K562 (cell line): ENCODE measurements around the gene ADD1. TPM values are rescaled to one million over a fixed set of nuclear protein-coding genes. Genes with fewer than 3 reads are reported as not detected.

ENCODE experiments used
- ATAC-seq: fragments of 200-7000 bp; cut with Tn5 transposase; 3 replicates; pipeline ENCODE4 v1.9.1; 2020; ENCODE audit warnings: moderate library complexity
- BruUV-seq: library from RNA; stranded (reverse); fragments of 400-500 nt; replicated peaks from 2 replicates; lab custom pipeline; 2021; lab: Mats Ljungman, UMichigan
- CTCF ChIA-PET: fragments of 300-600 bp; formaldehyde crosslinking; extraction: SDS; loops from one replicate; lab custom pipeline; 2021; ENCODE audit warnings: low intra/inter-chr PET ratio; lab: Yijun Ruan, JAX
- POLR2A ChIA-PET: fragments of 300-600, 350-650 bp; sonication (Branson Sonifier 250); formaldehyde crosslinking; extraction: SDS; loops from one replicate; lab custom pipeline; 2021; ENCODE audit warnings: antibody characterized with exemption, inconsistent platforms; lab: Yijun Ruan, JAX
- DNase-seq, 4 experiments: peaks; one replicate each; pipeline versions ENCODE4 v3.0.0 to v3.0.0-alpha.2; 2011 to 2018; ENCODE audit warnings: low spot score in 3 of 4, mixed read lengths in 3 of 4; ENCODE audit errors: extremely low read depth in 1 of 4
- FAIRE-seq: peaks from 2 replicates; lab custom pipeline; 2011; peaks lifted over from hg19 to GRCh38; lab: Jason Lieb, UNC
- H2AFZ ChIP-seq: 2 replicates; pipeline ENCODE4 v1.6.0; 2011; ENCODE audit warnings: low read depth, low read length, control low read depth, inconsistent platforms
- H3K27ac ChIP-seq: fragments of 200-600 bp; 3 replicates; pipeline ENCODE4 v1.8.0; 2011; ENCODE audit warnings: low read depth, mild to moderate bottlenecking, control low read depth, inconsistent platforms, low read length, moderate library complexity, mixed read lengths; ENCODE audit errors: extremely low read depth
- H3K27me3 ChIP-seq, 2 experiments: fragments of 300-600 bp in 1 of 2; 2 replicates in 1 of 2; 3 replicates in 1 of 2; pipeline versions ENCODE4 v1.6.0 to v1.8.0; 2011; ENCODE audit warnings: inconsistent platforms in 2 of 2, low read length in 2 of 2, mild to moderate bottlenecking in 1 of 2, mixed read lengths in 1 of 2, moderate library complexity in 1 of 2; ENCODE audit not compliant: control insufficient read depth in 2 of 2, insufficient read depth in 2 of 2
- H3K36me3 ChIP-seq: fragments of 300-600 bp; 3 replicates; pipeline ENCODE4 v1.8.0; 2011; ENCODE audit warnings: mild to moderate bottlenecking, low read length, inconsistent platforms; ENCODE audit not compliant: control insufficient read depth, insufficient read depth
- H3K4me1 ChIP-seq, 2 experiments: fragments of 200-600 bp in 1 of 2; replicated peaks in 1 of 2; 2 replicates in 1 of 2; 3 replicates in 1 of 2; pipeline versions ENCODE4 v1.5.1 to v1.8.0; 2011; ENCODE audit warnings: inconsistent platforms in 2 of 2, low read length in 2 of 2, mild to moderate bottlenecking in 1 of 2, mixed read lengths in 1 of 2, moderate library complexity in 1 of 2; ENCODE audit not compliant: control insufficient read depth in 2 of 2, insufficient read depth in 2 of 2
- H3K4me2 ChIP-seq: 2 replicates; pipeline ENCODE4 v1.6.1; 2011; ENCODE audit warnings: low read length, control low read depth, inconsistent platforms, mixed read lengths; ENCODE audit not compliant: insufficient read depth
- H3K4me3 ChIP-seq: fragments of 200-600 bp; sonication (generic), shearing (Covaris generic); 2 replicates; pipeline ENCODE4 v1.5.1; 2016; ENCODE audit warnings: control low read depth, inconsistent platforms
- H3K79me2 ChIP-seq: fragments of 200-600 bp; 3 replicates; pipeline ENCODE4 v1.8.0; 2011; ENCODE audit warnings: low read length, inconsistent platforms; ENCODE audit not compliant: control insufficient read depth, insufficient read depth
- H3K9ac ChIP-seq, 2 experiments: 2 replicates each; pipeline versions ENCODE4 v1.6.0 to v1.6.1; 2011; ENCODE audit warnings: low read depth in 2 of 2, low read length in 2 of 2, control low read depth in 1 of 2, inconsistent platforms in 1 of 2, mild to moderate bottlenecking in 1 of 2, mixed read lengths in 1 of 2; ENCODE audit not compliant: insufficient read depth in 1 of 2
- H3K9me1 ChIP-seq: one replicate; pipeline ENCODE4 v1.6.0; 2011; ENCODE audit warnings: inconsistent platforms, mild to moderate bottlenecking, low read length, moderate library complexity; ENCODE audit not compliant: control insufficient read depth, insufficient read depth
- H3K9me3 ChIP-seq: replicated peaks from 2 replicates; pipeline ENCODE4 v1.5.1; 2011; ENCODE audit warnings: low read depth, low read length, inconsistent platforms; ENCODE audit not compliant: control insufficient read depth, insufficient read depth
- H4K20me1 ChIP-seq: replicated peaks from 2 replicates; pipeline ENCODE4 v1.6.1; 2011; ENCODE audit warnings: low read length, inconsistent platforms, mixed read lengths; ENCODE audit not compliant: control insufficient read depth, insufficient read depth
- BRF2 ChIP-seq: IDR thresholded peaks from 3 replicates; pipeline ENCODE4 v1.6.1; 2011; ENCODE audit warnings: borderline replicate concordance, mild to moderate bottlenecking; ENCODE audit not compliant: insufficient read length, insufficient read depth
- MYBL2 ChIP-seq, 2 experiments: fragments of 450-650 bp in 1 of 2; sonication (generic) in 1 of 2; formaldehyde crosslinking in 1 of 2; IDR thresholded peaks; 2 replicates each; pipeline versions ENCODE4 v1.6.1 to v1.8.1; 2017 to 2022; ENCODE audit warnings: borderline replicate concordance in 1 of 2, inconsistent platforms in 1 of 2, low read depth in 1 of 2, mild to moderate bottlenecking in 1 of 2, missing genetic modification reagents in 1 of 2, moderate library complexity in 1 of 2
- PCBP1 ChIP-seq: fragments of 200-400 bp; formaldehyde crosslinking; IDR thresholded peaks from 2 replicates; pipeline ENCODE4 v1.6.1; 2018; ENCODE audit warnings: mild to moderate bottlenecking, low read depth, low read length; ENCODE audit not compliant: poor library complexity, severe bottlenecking
- PHF8 ChIP-seq: fragments of 200-600 bp; sonication (generic); IDR thresholded peaks from 2 replicates; pipeline ENCODE4 v1.6.1; 2012; ENCODE audit warnings: mixed run types, mild to moderate bottlenecking, inconsistent platforms, low read length, moderate library complexity, borderline replicate concordance
- POLR2G ChIP-seq: fragments of 200-400 bp; formaldehyde crosslinking; IDR thresholded peaks from 2 replicates; pipeline ENCODE4 v1.6.1; 2017; ENCODE audit warnings: low read depth, mild to moderate bottlenecking, antibody characterized with exemption, low read length, moderate library complexity
- RBFOX2 ChIP-seq: fragments of 200-400 bp; formaldehyde crosslinking; IDR thresholded peaks from 2 replicates; pipeline ENCODE4 v1.6.1; 2017; ENCODE audit warnings: low read depth, mild to moderate bottlenecking, low read length, moderate library complexity
- RBM22 ChIP-seq: fragments of 200-400 bp; formaldehyde crosslinking; IDR thresholded peaks from 2 replicates; pipeline ENCODE4 v1.6.1; 2018; ENCODE audit warnings: low read length, low read depth; ENCODE audit not compliant: poor library complexity, severe bottlenecking
- WGBS: fragments of 100-300 bp; shearing (Covaris generic); methylation state at CpG from one replicate; pipeline ENCODE4 v1.1.6; 2016; ENCODE audit warnings: low coverage, mixed read lengths; ENCODE audit not compliant: insufficient coverage; ENCODE audit errors: missing lambda C conversion rate; 5-methylcytosine and 5-hydroxymethylcytosine counted together
- in situ Hi-C: fragments of 300-500 bp; cut with MboI; formaldehyde crosslinking; loops from 4 replicates; pipeline ENCODE4 v1.15.0; 2018; ENCODE audit warnings: inconsistent platforms, mixed read lengths
- intact Hi-C: fragments of 100-400 bp; cut with micrococcal nuclease; formaldehyde crosslinking; loops from 2 replicates; pipeline ENCODE4 v1.14.2; 2022
- polyA plus RNA-seq, 8 experiments: library from polyadenylated mRNA; depleted of rRNA in 4 of 8; stranded (reverse) in 5 of 8; unstranded in 3 of 8; fragments of >200 nt; fragmentation: Nextera tagmentation in 2 of 8; fragmentation: Illumina TruSeq in 1 of 8; extraction: Ambion mirVana in 2 of 8; extraction: Trizol in 1 of 8; gene quantifications; 2 replicates each; pipeline versions ENCODE4 v1.2.1 to v1.2.3, GENCODE V29; 2011 to 2014; ENCODE audit warnings: inconsistent platforms in 1 of 8, missing spikeins in 1 of 8
- total RNA-seq, 7 experiments: library from RNA; depleted of rRNA in 6 of 7; stranded (reverse); fragments of >200 nt in 6 of 7; fragmentation: Illumina TruSeq in 2 of 7; extraction: Trizol in 2 of 7; gene quantifications; 2 replicates each; pipeline versions ENCODE4 v1.2.1 to v1.2.3, GENCODE V29; 2011 to 2021; ENCODE audit warnings: low replicate concordance in 1 of 7

ADD1 gene
- total and polyA plus RNA-seq, 9 of the 15 experiments (the other 6 are each of a cell fraction or from before 2014, with no cell fraction given), result 17.5 to 153 (median 74.0) TPM

- Histone ChIP-seq H2AFZ (no peak overlapping the region), H3K4me1 (peaks cover 17 to 64% of the 10 kb centered on the region in 2 experiments; a peak in 4 of 5 replicates), H3K9me3 (no peaks in the 10 kb centered on the region), H3K36me3 (peaks cover 63% of the 10 kb centered on the region; the same call in 2 of the 3 replicates), H3K4me3 (no peak overlapping the region), H3K27me3 (no peaks in the 10 kb centered on the region), H3K79me2 (peaks cover 28% of the 10 kb centered on the region; the same call in 2 of the 3 replicates), H3K4me2 (no peak overlapping the region), H3K27ac (no peak overlapping the region), H4K20me1 (peaks cover 22% of the 10 kb centered on the region; the same call in 1 of the 2 replicates), H3K9ac (peak overlapping the region in 1 of 2 experiments; percentile 74; a peak in 2 of 4 replicates), H3K9me1 (no peaks in the 10 kb centered on the region)
- intact Hi-C loops (no loop called here), in situ Hi-C loops (no loop called here)
- ChIA-PET CTCF (no interaction called here), POLR2A (no interaction called here)
- FAIRE-seq (no peak), DNase-seq (no peak), ATAC-seq (no peak)
- TF ChIP-seq POLR2G, result peak; percentile 2; the same call in 1 of the 2 replicates
- TF ChIP-seq PCBP1, result no peak
- TF ChIP-seq RBM22, result peak; percentile 9
- TF ChIP-seq MYBL2 (IDR thresholded peaks at IDR 0.05; ENCODE audit: low read depth), result no peak
- TF ChIP-seq MYBL2 (CRISPR knock-in tag; IDR thresholded peaks at IDR 0.05; ENCODE audit: borderline replicate concordance), result 0 out of 2 replicates have a peak, but pooled peaks have one; percentile 24
- no peak for TF ChIP-seq BRF2
- TF ChIP-seq RBFOX2, result peak; percentile 9; the same call in 1 of the 2 replicates
- no peak for TF ChIP-seq PHF8
- WGBS, result 89% methylated on average over 18 of the region's 18 CpGs
- BruUV-seq, result no TSS peak
These were observed 88.8 kb downstream of the ADD1 start for GRCh38 chr4:2932321-2932950.
